HTR-8/SVneo (cell line): ENCODE data around the gene ABI2.
"Not testable (repeated sequence)": the region's sequence is repeated elsewhere in the genome, so short reads cannot be mapped to it uniquely, and the experiment has no call there.

Experiments used
- DNase-seq: peaks from one replicate; pipeline ENCODE4 v3.0.0; 2011; ENCODE audit warnings: low spot score, mixed read lengths; ENCODE audit not compliant: insufficient read length
- FAIRE-seq: peaks from 2 replicates; lab custom pipeline; 2011; peaks lifted over from hg19 to GRCh38; lab: Jason Lieb, UNC

Gene ABI2

GRCh38 chr2:203327901-203328759, at the start of gene ABI2:
Gene ABI2 (plus strand): TSS chr2:203328394. CDS start chr2:203328515, 121 bp downstream.
- peak; percentile 55 for FAIRE-seq
- DNase-seq = peak; percentile 91

GRCh38 chr2:203279288-203279687, 48.9 kb upstream of the ABI2 start:
- DNase-seq (no peak), FAIRE-seq (no peak)

DNA sequence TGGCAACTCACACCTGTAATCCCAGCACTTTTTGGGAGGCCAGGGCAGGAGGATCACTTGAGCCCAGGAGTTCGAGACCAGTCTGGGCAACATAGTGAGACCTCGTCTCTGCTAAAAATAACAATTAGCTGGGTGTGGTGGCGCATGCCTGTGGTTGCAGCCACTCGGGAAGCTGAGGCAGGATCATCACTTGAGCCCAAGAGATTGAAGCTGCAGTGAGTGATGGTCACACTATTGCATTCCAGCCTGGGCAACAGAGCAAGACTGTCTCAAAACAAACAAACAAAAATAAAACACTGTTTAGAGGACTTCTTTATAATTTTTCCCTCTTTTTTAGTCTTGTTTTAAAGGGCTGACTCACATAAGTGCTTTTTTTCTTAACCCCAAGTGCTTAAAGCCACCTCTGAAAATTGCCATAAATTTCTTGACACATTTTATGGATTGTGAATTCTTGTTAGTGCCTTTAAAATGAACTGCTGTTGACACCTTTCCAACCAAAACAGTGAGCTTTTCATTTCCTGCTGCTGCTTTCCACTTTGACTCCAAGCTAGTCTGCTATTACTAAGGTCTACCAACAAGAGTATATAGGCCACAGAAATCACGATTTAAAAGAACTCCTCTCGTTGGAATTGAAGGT, 47.6 kb upstream of the ABI2 start:
- FAIRE-seq = no peak
- DNase-seq = peak; percentile 15

DNA sequence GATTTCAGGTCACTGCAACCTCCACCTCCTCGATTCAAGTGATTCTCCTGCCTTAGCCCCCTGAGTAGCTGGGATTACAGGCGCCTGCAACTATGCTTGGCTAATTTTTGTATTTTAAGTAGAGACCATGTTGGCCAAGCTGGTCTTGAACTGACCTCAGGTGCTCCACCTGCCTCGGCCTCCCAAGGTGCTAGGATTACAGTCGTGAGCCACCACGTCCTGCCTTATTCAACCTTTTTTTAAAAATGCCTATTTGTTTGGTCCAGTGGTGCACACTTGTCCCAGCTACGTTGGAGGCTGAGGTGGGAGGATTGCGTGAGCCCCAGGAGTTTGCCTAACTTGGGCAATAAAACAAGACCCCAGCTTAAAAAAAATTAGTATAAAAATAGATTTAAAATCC, 46.1 kb upstream of the ABI2 start:
- FAIRE-seq = no peak
- no peak for DNase-seq

DNA sequence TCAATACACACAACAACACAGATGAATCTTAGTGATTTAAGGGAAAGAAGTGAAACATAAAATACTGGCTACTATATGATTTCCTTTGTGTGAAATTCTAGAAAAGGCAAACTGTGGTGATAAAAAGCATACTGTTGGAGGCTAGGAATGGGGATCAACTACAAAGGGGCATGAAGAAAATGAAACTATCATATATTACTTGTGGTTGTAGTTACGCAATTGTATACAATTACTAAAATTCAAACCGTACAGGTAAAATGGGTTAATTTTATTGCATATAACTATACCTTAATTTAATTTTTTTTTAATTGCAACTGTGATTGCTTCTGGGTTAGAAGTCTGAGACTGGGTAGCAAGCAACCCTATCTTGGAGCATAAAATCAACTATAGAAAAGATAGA, 41.7 kb upstream of the ABI2 start:
- FAIRE-seq (no peak), DNase-seq (no peak)

- no peak for DNase-seq
- no peak for FAIRE-seq
These were observed 26.5 kb upstream of the ABI2 start for GRCh38 chr2:203301667-203302066.

DNA sequence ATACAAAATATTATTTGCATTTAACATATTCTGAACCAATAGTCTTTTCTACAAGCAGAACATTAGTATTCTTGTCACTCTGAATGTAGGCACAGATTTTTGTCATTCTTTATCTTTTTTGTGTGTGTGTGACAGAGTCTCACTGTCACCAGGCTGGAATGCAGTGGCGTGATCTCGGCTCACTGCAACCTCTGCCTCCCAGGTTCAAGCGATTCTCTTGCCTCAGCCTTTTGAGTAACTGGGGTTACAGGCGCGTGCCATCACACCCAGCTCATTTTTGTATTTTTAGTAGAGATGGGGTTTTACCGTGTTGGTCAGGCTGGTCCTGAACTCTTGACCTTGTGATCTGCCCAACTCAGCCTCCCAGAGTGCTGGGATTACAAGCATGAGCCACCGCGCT, 25.6 kb upstream of the ABI2 start:
- not testable (repeated sequence) for FAIRE-seq, DNase-seq

DNA sequence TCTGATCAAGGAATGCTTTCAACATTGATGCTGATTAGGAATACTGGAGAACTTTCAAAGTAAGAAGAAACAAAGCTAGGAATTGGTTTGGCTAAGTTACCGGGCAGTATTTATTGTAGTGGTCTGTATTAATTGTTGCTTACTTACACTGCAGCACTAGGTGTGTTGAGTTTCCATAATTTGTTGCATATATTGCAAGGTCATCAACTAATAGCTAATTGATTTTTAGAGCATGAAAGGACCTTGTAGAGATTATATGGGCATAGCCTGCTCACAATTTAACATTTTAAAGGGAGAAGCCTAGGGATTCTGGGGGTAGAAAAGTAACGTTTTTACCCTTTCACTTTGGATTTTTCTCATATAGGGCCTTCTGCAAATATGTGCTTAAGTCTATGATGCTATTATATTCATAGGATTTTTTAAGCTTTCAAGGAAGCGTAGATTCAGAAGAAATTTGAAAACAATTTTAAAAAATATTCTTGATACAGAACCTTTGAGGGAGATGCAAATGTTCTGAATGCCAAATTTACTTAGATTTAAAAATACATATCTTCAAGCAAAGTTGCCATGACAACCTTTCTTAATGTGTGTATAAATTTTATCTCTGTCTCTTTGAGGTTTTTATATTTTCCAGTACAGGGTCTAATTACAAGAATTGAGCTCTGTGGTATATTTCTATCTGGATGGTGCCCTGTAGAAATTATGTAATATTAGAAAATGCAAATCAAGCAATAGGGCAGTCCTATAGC, 17.3 kb upstream of the ABI2 start:
- FAIRE-seq (no peak), DNase-seq (no peak)

DNA sequence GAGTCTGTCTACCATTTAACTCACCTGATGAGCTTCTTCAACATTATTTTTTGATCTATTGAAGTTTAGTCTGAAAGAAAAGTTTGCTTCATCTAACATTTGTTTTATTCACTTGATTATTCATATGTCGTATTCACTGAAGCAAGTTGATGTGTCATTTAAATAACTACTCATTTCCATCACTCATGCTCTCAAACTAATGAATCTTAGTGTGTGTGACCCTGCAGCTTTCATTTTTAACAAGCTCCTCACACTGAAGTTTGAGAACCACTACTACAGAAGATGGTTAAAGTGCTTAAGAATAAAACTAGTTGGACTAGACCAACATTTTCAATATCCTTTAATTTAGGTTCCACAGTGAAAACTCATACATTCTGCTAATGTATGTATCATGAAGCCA, 1.8 kb upstream of the ABI2 start:
- FAIRE-seq = no peak
- no peak for DNase-seq

DNA sequence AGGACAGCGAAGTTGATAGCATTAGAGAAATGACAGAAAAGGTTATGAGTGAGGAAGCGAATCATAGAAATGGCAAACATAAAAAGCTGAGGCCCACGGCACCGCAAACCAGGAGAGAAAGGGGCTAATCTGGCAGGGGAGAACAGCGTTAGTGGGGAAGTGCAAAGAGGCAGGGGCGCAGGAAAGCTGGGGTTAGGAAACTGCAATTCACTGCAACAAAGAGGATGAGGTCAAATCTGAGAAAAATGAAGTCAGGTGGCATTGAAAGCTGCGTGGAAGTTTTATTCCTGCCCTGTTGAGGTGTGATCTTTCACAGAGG, 653 bp upstream of the ABI2 start:
- DNase-seq (peak; percentile 10), FAIRE-seq (no peak)

DNA sequence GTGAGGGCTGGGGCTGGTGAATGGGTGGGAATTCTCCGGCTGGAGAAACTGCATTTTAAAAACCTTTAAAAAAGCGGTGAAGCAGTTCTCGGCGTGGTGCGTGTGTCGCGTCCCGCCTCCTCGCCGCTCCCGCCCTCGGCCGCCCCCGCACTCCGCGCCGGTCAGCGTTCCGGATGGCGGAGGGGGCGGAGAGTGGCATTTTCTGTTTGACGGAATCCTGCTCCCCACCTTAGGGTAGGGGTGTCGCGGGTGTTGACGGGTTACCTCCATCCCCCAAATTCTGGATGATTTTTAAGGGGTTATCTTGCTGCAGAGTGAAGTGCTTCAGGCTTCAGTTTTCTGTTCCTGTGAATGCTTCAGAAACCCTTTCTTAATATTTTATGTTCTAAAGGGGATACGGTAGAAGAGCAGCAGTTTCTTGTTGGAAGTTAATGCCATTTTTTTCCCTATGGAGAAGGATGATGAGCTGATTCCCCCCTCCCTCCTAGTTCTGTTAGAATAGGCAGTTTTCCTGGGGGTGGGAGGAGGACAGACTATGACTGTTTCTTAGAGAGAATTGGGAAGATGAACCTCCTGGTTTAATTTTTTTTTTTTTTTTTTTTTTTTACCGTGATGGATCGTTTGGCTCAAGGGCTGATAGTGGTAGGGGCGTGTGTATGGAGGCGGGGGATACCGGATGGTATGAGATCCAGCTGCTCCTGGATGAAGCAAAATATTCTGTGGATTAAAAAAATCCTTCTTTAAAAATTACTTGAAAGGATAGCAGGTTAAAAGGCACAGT, 756 bp downstream of the ABI2 start:
- peak; percentile 35 for DNase-seq
- peak; percentile 80 for FAIRE-seq

- FAIRE-seq (no peak), DNase-seq (no peak)
These were observed 2.2 kb downstream of the ABI2 start for GRCh38 chr2:203330434-203330833.

- FAIRE-seq = no peak
These were observed 10.1 kb downstream of the ABI2 start for GRCh38 chr2:203338322-203338721.

GRCh38 chr2:203340791-203341487, 12.7 kb downstream of the ABI2 start:
- FAIRE-seq = peak; percentile 68
- DNase-seq = peak; percentile 55

More at GRCh38 chr2:203338322-203338721, 10.1 kb downstream of the ABI2 start:
- no peak for DNase-seq

DNA sequence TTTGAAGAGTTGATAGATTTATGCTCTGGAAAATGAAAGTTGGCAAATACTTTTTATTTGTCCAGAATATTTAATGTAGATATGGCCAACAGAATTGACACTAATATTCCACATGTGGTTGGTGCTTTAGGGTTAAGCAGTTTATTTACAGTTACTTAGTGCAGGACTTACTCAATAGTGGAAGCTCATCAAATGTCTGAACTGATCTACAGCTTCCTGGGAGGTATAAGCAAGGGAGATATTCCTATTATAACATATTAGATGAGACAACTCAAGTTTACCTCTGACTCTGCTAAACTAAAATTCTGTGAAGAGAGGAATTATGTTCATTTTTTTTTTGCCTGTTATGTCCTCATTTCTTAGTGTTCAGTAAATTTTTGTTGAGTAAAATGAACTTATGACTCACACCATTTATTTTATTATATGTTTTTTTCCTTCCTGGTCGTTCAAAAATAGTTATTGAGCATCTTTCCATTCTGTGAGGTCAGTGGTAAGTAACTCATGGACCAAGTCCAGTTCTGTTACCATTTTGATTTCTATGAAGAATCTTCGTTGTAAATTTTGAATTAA, 13.6 kb downstream of the ABI2 start:
- FAIRE-seq (no peak), DNase-seq (no peak)

DNA sequence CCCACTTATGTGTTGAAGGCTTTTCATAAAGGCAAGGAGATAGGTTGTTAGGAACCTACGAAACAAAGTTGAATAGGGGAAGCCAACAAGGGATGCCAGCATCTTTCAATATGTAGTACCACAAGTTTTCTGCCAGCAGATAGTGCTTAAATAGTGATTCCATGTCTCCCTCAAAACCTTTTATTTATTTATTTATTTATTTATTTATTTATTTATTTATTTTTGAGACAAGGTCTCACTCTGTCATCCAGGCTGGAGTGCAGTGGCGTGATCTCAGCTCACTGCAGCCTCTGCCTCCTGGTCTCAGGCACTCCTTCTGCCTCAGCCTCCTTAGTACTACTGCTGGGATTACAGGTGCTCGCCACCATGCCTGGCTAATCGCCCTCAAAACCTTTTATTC, 14.2 kb downstream of the ABI2 start:
- DNase-seq = not testable (repeated sequence)

GRCh38 chr2:203344667-203345066, 16.5 kb downstream of the ABI2 start:
- DNase-seq (no peak), FAIRE-seq (no peak)

More for the DNA sequence above, 14.2 kb downstream of the ABI2 start:
- FAIRE-seq = not testable (repeated sequence)

DNA sequence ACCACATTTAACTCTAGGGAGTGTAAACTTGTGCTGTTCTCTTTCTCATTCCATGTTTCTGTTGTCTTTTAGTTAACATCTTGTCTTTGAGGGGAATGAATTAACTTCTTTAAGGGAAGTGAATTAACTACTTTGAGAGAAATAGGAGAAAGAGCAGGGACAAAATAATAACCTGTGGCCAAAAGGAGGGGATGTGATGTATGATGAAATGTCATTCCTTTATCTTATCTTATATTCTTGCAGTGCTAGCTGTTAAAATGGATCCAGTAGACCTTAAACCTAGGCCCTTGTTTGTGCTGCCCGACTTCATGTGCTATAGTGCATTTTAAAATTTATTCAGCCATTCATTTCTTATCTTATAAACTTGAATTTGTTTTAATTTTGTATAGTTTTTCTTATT, 18.4 kb downstream of the ABI2 start:
- FAIRE-seq (no peak), DNase-seq (no peak)

DNA sequence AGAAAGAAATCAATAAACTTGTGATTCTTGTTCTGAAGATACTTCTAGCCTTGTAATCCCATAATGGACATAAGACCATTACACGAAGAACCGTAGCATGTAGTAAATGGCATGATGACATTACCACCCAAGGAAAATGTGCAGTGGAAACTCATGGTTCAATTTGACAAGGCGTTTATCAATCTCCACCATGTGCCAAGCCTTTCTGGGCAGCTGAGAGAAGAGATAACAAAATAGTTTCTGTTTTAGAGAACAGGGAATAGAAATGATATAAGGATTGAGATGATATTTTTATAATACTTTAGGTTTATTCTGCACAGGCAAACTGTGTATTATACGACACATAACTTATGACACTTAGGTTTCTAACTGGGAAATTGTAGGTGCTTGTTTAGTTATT, 19.2 kb downstream of the ABI2 start:
- DNase-seq (no peak), FAIRE-seq (no peak)
